Testis (tissue), 2 donors: ENCODE results near the gene CELF4.

Experiments used
- CTCF ChIP-seq, 3 experiments: fragments of 450-650 bp in 2 of 3; fragments of 200-600 bp in 1 of 3; sonication (generic) in 1 of 3; IDR thresholded peaks; one replicate each; pipeline ENCODE4 v1.5.1; 2016 to 2019; ENCODE audit warnings: antibody characterized with exemption in 3 of 3, mild to moderate bottlenecking in 2 of 3, moderate library complexity in 1 of 3
- POLR2A ChIP-seq: fragments of 450-650 bp; IDR thresholded peaks from one replicate; pipeline ENCODE4 v1.6.1; 2017; ENCODE audit warnings: antibody characterized with exemption, mild to moderate bottlenecking, moderate library complexity

- TF ChIP-seq CTCF (IDR thresholded peaks at IDR 0.05), result peak; percentile 42 to 74 (median 61)
- TF ChIP-seq POLR2A, result no peak
These were observed 89.4 kb downstream of the CELF4 start for GRCh38 chr18:37476182-37476581.
